M059J (cell line): Measurements from ENCODE around the gene GPX6. TPM values are rescaled to one million over a fixed set of nuclear protein-coding genes. Genes with fewer than 3 reads are reported as not detected.
"Not testable (repeated sequence)": the region's sequence is repeated elsewhere in the genome, so short reads cannot be mapped to it uniquely, and the experiment has no call there.

Experiments
- DNase-seq: peaks from one replicate; pipeline ENCODE4 v3.0.0-alpha.2; 2012; ENCODE audit warnings: low read depth
- total RNA-seq: library from RNA; depleted of rRNA; stranded (reverse); fragments of >200 nt; shearing (Covaris generic); gene quantifications from 2 replicates; pipeline ENCODE4 v1.2.3, GENCODE V29; 2014; rRNA removed

Gene GPX6
- total RNA-seq, result not detected in 2 replicates

DNA sequence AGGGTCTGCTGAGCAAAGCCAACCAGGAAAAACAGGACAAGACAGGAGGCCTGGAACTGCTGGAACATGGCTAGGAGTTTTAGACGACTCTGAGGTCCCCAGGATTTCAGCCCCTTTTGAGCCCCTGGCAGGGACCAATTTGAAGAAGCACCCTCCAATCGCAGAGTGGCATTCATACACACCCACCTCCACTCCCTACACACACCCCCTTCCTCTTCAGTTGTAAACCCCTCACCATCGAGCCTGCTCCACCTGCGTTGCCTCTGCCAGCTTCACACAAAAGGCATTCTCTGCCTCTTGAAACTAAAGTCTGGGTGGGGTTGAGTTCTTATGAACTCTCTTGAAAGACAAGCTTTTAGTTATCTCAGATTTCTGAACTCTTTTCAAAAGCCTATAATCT, at the start of gene GPX6:
GPX6 (minus strand) TSS at position 118 of the 400 bp plus-strand sequence; CDS start at position 68, 50 bp downstream.
- no peak for DNase-seq

GRCh38 chr6:28563430-28564095, 48.0 kb upstream of the GPX6 start:
- no peak for DNase-seq

GRCh38 chr6:28558629-28559028, 43.0 kb upstream of the GPX6 start:
- no peak for DNase-seq

DNA sequence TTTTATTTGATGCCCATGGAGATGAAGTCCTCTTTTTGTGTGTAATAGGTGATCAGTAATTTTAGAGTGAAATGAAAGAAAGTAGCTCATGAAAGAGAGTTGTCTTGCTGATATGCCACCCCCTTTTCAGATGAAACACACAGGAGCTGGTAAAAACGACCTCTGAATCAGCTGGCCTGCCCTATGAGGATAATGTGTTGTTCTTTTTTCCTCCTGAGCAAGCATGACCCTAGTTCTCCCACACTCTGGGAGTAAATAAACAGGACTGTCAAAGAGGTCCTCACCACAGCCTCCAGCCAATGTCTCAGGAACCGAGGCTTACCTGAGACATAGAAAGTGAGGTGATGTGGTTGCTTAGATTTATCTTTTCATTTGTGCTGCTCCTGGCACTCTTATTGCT, 39.5 kb upstream of the GPX6 start:
- no peak for DNase-seq

DNA sequence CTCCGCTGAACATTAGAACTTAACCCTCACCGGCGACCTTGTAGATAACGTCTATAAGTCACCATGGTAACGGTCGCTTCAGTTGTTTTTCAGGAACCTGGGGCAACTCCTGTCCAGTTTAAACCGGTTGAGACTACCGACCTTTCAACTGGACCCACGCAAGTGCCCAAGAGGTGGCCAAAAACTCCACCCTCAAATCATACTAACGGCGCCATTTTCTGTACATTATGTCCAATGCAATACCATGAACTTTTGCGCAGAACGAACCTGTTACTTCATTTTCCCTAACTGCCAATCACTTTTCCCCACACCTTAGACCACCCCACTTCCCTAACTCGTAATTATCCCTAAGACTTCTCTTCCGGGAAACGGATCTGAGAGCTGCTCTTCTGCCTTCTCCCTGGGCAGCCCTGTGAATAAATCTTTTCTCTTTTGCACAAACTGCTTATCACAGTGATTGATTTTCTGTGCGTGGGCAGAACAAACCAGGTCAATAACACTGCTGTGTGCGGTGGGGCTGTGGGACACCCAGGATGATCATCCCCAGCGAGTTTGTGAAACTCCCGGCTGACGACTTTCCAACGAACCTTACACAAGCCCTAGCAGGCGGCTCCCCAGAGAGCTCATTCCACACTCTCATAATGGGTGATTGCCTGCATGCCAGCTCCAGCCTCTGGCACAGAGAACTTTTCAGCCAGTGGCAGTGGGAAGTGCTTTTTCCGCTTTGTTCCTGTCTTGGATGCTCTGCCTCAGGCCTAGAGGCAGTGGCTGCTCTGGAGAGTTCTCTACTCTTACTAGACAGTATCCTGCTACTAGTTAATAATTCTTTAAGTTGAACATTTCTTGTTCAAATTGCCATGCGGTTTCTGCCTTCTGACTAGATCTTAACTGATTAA, 38.6 kb upstream of the GPX6 start:
- peak; percentile 50 for DNase-seq

DNA sequence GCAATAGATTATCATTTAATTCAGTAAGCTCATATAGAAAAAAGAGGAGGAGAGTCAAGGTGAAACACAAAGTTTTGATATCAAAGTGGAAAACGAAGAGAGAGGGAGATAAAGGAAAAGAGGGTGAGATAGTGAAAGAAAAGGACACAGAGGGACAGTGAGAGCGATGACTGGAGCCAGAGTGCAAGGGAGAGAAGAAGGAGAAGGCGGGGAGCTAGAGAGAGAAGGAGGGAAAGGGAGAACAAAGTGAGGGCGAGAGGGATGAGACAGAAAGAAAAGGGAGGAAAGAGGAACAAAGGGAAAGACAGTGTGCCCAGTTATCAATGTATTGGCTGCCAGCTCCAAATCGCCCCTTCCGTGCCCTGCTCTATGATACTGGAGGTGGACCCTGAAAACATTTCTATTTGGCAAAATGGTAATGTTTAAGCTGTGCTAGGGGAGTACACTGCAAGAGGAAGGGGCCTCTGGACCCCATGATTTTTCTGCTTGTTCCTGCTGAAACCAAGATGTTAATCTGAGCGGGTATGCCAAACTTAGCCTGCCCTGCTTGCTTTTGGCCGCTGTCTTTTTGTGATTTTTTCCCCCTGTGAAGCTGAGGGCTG, 37.9 kb upstream of the GPX6 start:
- DNase-seq, result no peak

- DNase-seq, result no peak
Measured at GRCh38 chr6:28551891-28552666, 36.5 kb upstream of the GPX6 start.

DNA sequence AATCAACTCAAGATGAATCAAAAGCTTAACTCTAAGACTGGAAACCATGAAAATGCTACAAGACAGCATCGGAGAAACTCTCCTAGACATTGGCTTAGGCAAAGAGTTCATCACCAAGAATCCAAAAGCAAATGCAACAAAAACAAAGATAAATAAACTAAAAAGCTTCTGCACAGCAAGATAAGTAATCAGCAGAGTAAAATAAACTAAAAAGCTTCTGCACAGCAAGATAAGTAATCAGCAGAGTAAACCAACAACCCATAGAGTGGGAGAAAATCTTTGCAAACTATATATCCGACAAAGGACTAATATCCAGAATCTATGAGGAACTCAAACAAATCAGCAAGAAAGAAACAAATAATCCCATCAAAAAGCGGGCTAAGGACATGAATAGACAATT, 31.4 kb upstream of the GPX6 start:
- DNase-seq, result not testable (repeated sequence)

DNA sequence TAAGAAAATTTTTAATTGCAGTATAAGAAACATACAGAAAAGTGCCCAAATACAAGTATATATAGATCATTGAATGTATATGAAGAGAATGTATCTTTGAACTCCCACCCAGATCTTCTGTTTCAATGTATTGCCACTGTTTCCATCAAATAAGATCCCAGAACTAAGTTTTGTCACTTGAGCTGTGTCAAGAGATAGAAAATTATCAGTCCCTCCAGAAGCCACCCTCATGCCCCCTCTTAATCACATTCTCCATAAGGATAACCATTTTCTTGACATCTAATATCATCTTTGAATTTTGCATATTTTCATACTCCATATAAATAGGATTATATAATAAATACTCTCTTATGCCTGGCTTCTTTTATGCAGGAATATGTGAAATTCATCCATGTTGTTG, 30.4 kb upstream of the GPX6 start:
- no peak for DNase-seq

GRCh38 chr6:28543651-28544610, 28.3 kb upstream of the GPX6 start:
- DNase-seq, result no peak

DNA sequence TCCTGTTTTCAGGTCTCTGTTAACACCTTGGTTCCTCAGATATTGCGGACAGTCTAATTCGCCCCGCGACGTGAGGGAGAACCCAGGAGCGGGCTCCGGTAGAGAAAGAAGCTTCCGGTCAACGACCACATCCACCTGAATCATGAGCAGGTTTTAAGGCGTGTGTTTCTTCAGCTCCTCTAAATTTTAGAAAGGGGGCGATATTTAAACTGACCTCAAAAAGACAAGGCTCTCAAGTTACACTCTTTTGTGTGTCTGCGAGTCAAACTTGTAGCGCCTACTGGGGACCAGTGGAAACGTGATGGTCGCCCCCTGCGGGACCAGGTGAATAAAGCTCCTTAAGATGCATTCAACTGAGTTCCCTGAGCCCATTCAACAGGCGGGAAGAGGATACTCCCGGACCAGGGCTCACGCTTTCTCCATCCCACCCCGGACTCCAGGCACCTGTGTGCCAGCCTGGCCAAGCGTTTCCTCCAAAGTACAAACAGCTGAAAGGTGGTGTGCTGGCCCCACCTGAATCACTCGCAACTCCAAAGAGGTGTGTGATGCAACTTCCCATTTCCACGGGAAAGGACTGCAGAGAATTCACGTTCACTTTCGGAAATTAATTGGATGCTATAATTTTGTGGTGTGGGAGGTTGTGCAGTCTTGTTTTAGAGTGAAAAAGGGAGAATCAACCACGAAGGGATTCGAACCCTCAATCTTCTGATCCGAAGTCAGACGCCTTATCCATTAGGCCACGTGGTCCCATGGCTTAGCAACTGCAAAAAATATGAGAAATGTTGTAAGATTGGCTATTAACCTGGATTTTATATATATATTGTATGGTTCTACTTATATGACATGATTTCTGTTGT, 27.1 kb upstream of the GPX6 start:
- peak; percentile 84 for DNase-seq

DNA sequence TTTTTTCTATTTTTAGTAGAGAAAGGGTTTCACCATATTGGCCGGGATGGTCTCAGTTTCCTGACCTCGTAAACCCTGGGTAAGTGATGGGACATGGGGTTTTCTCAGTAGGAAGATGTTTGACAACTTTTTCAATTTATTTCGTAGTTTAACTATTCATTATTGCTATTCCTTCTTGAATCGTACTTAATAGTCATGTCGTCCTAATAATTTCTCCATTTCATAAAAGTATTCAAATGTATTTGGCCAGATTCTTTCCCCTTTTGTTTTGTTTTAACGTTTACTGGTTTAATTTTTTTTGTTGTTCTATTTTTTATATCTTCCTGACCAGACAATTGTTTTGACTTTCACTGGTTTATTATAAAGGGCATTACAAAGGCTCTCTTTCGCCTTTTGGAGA, 26.4 kb upstream of the GPX6 start:
- DNase-seq, result no peak

- peak; percentile 44 for DNase-seq
Measured at GRCh38 chr6:28537509-28538140, 22.0 kb upstream of the GPX6 start.

- DNase-seq, result peak; percentile 17
Measured at GRCh38 chr6:28537065-28537464, 21.5 kb upstream of the GPX6 start.

- DNase-seq, result no peak
Measured at GRCh38 chr6:28534875-28535274, 19.3 kb upstream of the GPX6 start.

DNA sequence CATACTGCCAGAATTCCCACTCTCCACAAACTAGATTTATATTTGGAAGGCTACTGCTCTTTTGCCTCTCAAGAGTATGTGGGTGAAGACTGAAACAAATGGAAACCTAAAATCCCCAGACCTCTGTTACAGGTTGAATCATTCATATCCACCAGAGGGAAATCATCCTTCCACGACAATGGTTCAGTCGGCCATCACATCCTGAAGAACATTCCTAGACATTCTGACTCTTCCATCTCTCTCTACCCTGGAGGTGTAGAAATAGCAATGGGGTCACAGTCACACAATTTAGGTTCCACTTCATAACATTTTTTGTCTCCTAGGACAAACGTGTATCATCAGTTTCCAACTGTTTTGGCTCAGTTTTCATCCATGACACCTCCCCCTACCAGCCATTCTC, 18.7 kb upstream of the GPX6 start:
- no peak for DNase-seq

DNA sequence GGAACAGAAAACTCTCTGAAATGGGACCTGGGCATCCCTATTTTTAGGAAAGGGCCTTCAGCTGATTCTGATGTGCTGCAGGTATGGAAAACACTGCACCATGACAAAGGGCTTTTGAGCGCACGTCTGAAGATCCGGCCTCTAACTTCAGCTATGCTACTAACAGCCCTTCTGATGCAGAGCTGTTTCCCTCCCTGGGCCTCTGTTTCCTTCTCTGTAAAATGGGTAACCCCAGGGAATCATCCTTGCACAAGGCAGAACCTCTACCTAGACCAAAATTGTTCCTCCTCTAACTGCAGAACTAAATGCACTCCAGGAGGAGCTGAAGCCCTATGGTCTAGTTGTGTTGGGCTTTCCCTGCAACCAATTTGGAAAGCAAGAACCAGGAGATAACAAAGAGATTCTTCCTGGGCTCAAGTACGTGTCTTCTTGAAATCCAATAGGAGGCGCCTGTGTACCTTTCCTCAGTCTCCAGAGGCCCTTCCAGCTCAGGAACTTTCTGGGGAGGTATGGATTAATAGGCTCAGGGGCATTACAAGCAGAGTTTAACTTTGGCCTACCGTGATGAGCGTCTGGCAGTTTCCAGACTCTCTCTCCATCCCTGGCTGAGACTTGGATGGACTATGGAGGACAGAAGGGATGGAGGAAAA, 16.0 kb upstream of the GPX6 start:
- DNase-seq, result no peak

- no peak for DNase-seq
Measured at GRCh38 chr6:28530777-28531176, 15.2 kb upstream of the GPX6 start.
